Heart right ventricle (tissue), 16 donors: ENCODE results near the gene KRT86. TPM values are rescaled to one million over a fixed set of nuclear protein-coding genes. Genes with fewer than 3 reads are reported as not detected.
"Not testable (repeated sequence)": the region's sequence is repeated elsewhere in the genome, so short reads cannot be mapped to it uniquely, and the experiment has no call there.

Source experiments
- ATAC-seq, 8 donors: fragments of 200-7000 bp; cut with Tn5 transposase; one replicate each; pipeline ENCODE4 v1.9.1; 2020; ENCODE audit warnings: mild to moderate bottlenecking in 8 of 8, moderate library complexity in 8 of 8, moderate number of reproducible peaks in 1 of 8
- DNase-seq, 2 donors: peaks; one replicate each; pipeline ENCODE4 v3.0.0-alpha.2; 2020
- H3K27ac ChIP-seq, 10 donors: fragments of 200-600 bp; sonication (generic) in 2 of 10; one replicate each; pipeline versions ENCODE4 v1.5.0 to v1.8.0; 2020 to 2022; ENCODE audit warnings: mild to moderate bottlenecking in 3 of 10
- H3K27me3 ChIP-seq, 7 donors: fragments of 200-600 bp; one replicate each; pipeline ENCODE4 v1.8.0; 2021 to 2022; ENCODE audit warnings: mild to moderate bottlenecking in 2 of 7
- H3K36me3 ChIP-seq, 9 donors: fragments of 200-600 bp; sonication (generic) in 1 of 9; one replicate each; pipeline versions ENCODE4 v1.5.0 to v1.8.0; 2020 to 2022; ENCODE audit warnings: mild to moderate bottlenecking in 2 of 9
- H3K4me1 ChIP-seq, 9 donors: fragments of 200-600 bp; sonication (generic) in 1 of 9; one replicate each; pipeline versions ENCODE4 v1.5.0 to v1.8.0; 2020 to 2022; ENCODE audit warnings: mild to moderate bottlenecking in 4 of 9
- H3K4me3 ChIP-seq, 10 donors: fragments of 200-600 bp; sonication (generic) in 2 of 10; one replicate each; pipeline versions ENCODE4 v1.5.0 to v1.8.0; 2020 to 2022; ENCODE audit warnings: mild to moderate bottlenecking in 7 of 10, moderate library complexity in 2 of 10
- H3K9me3 ChIP-seq, 11 donors: fragments of 200-600 bp in 10 of 11; sonication (generic) in 2 of 11; one replicate each; pipeline versions ENCODE4 v1.5.0 to v1.8.0; 2013 to 2022; ENCODE audit warnings: mild to moderate bottlenecking in 2 of 11, control low read depth in 1 of 11, moderate library complexity in 1 of 11
- CTCF ChIP-seq, 9 donors: fragments of 200-600 bp; sonication (generic) in 2 of 9; IDR thresholded peaks; one replicate each; pipeline versions ENCODE4 v1.5.0 to v1.8.0; 2021 to 2022; ENCODE audit warnings: antibody characterized with exemption in 9 of 9, mild to moderate bottlenecking in 5 of 9, moderate library complexity in 1 of 9
- WGBS, 2 donors: extraction: QIAGEN DNeasy Blood & Tissue Kit; methylation state at CpG; one replicate each; pipeline ENCODE4 v1.1.7; 2013; ENCODE audit warnings: inconsistent platforms in 1 of 2; 5-methylcytosine and 5-hydroxymethylcytosine counted together
- intact Hi-C, 10 donors: fragments of 100-400 bp; cut with DNase I; formaldehyde crosslinking; loops; one replicate each; pipeline versions ENCODE4 v1.11.1 to v1.14.2; 2022
- polyA plus RNA-seq, 2 donors: library from polyadenylated mRNA; stranded (reverse); fragments of 200-250 nt; gene quantifications; one replicate each; pipeline ENCODE4 v1.2.3, GENCODE V29; 2013
- total RNA-seq, 10 donors: library from RNA; stranded (reverse); fragmentation: NEBNext Ultra II Directional in 3 of 10; extraction: Animal tissue kit (Norgen Biotek cat#: 25700) in 3 of 10; gene quantifications; one replicate each; pipeline versions ENCODE4 v1.2.1 to v1.2.4, GENCODE V29; 2021 to 2023
- donor health status: Arrhythmogenic right ventricular cardiomyopathy.
- donor health status: ischemic (EF 13 %, LVEDD 7.1; RV severe dilation, severe dysfunction).
- donor health status: healthy with polysubstance abuse.
- donor health status: DM: no; HTN: yes; CAD: no.
- donor health status: DM: no; HTN: no; CAD: no.
- donor health status: ischemic (EF 25% LVEDD 6.9; RV normal size, moderate dysfunction).
- donor health status: ischemic (EF 25% LVEDD 5.7; RV mildly dilated, moderate dysfunction).
- donor health status: healthy.
- donor health status: DM: yes; HTN: yes; CAD: no.
- donor health status: Ischemic cardiomyopathy.
- donor health status: ischemic (EF 35%, LVEDD 5.7; RV mildly dilated, moderate dysfunction).
- donor health status: nonischemic (EF 11% LVEDD 7.7; RV severe dilation, severe dysfunction).
- donor health status: DM: yes; HTN: yes; CAD: no.
- donor health status: PGD.
- donor health status: ischemic (EF 29% LVEDD 5.4; RV normal size, mild dysfunction).
- donor health status: nonischemic (EF 23%, LVEDD 6.1; RV moderate dilation, normal function).

KRT86 gene
- total and polyA plus RNA-seq, 12 donors = 0.01 to 0.19 TPM; not detected in 10

- ATAC-seq (no peak), DNase-seq (no peak)
- H3K4me3 ChIP-seq = no peak overlapping the region
- no peak overlapping the region for H3K27ac ChIP-seq
- H3K9me3 ChIP-seq = no peaks in the 10 kb centered on the region
- TF ChIP-seq CTCF (IDR thresholded peaks at IDR 0.05) = no peak
- H3K27me3 ChIP-seq = peaks cover 0 to 69% (median 60%) of the 10 kb centered on the region in 7 donors
- H3K36me3 ChIP-seq = no peaks in the 10 kb centered on the region
- H3K4me1 ChIP-seq = no peaks in the 10 kb centered on the region
- intact Hi-C loops = no loop called here
- WGBS, 2 donors = 87 to 89% methylated on average over 5 of the region's 5 CpGs
These were observed 22.2 kb downstream of the KRT86 start for GRCh38 chr12:52296572-52297215.

GRCh38 chr12:52298677-52299190 is 24.3 kb downstream of the KRT86 start:
- H3K36me3 ChIP-seq = no peaks in the 10 kb centered on the region
- H3K9me3 ChIP-seq = no peaks in the 10 kb centered on the region
- peaks cover 0 to 50% (median 42%) of the 10 kb centered on the region in 7 donors for H3K27me3 ChIP-seq
- DNase-seq (no peak), ATAC-seq (no peak)
- no peak overlapping the region for H3K27ac ChIP-seq
- H3K4me1 ChIP-seq = no peaks in the 10 kb centered on the region
- WGBS, 2 donors = 70 to 75% methylated on average over 4 of the region's 4 CpGs
- intact Hi-C loops = no loop called here
- TF ChIP-seq CTCF (IDR thresholded peaks at IDR 0.05) = no peak
- no peak overlapping the region for H3K4me3 ChIP-seq

- Histone ChIP-seq H3K27ac (no peak overlapping the region), H3K4me1 (no peaks in the 10 kb centered on the region), H3K27me3 (peaks cover 0 to 54% (median 39%) of the 10 kb centered on the region in 7 donors), H3K4me3 (no peak overlapping the region), H3K36me3 (no peaks in the 10 kb centered on the region), H3K9me3 (no peaks in the 10 kb centered on the region)
- ATAC-seq = no peak
- whole genome bisulfite sequencing, 2 donors = 37 to 45% methylated on average over 14 of the region's 14 CpGs
- DNase-seq = no peak
- TF ChIP-seq CTCF (IDR thresholded peaks at IDR 0.05) = no peak
- intact Hi-C loops = no loop called here
These were observed 26.6 kb downstream of the KRT86 start for GRCh38 chr12:52300796-52301691.

- not testable (repeated sequence) for DNase-seq
These were observed 27.3 kb downstream of the KRT86 start for GRCh38 chr12:52301721-52302120.

GRCh38 chr12:52302242-52302914 is 27.9 kb downstream of the KRT86 start:
- H3K36me3 ChIP-seq, H3K9me3 ChIP-seq, intact Hi-C loops, DNase-seq, H3K4me3 ChIP-seq, H3K27ac ChIP-seq, ATAC-seq, H3K4me1 ChIP-seq: not testable (repeated sequence)
- no CpG with 5 or more reads among the region's 5 CpGs for WGBS, 2 donors
- peaks cover 0 to 55% (median 44%) of the 10 kb centered on the region in 7 donors for H3K27me3 ChIP-seq

More at GRCh38 chr12:52301721-52302120, 27.3 kb downstream of the KRT86 start:
- H3K4me1 ChIP-seq, intact Hi-C loops, H3K36me3 ChIP-seq, H3K9me3 ChIP-seq, ATAC-seq, H3K27ac ChIP-seq, H3K4me3 ChIP-seq: not testable (repeated sequence)
- WGBS, 2 donors = 78 to 79% methylated on average over 21 to 23 of the region's 31 CpGs
- peaks cover 0 to 53% (median 44%) of the 10 kb centered on the region in 7 donors for H3K27me3 ChIP-seq

GRCh38 chr12:52304941-52305411 is 30.5 kb downstream of the KRT86 start:
- H3K4me3 ChIP-seq, H3K9me3 ChIP-seq, H3K27ac ChIP-seq, intact Hi-C loops, DNase-seq, H3K36me3 ChIP-seq, ATAC-seq: not testable (repeated sequence)
- peaks cover 0 to 11% (median 7%) of the 10 kb centered on the region in 9 donors for H3K4me1 ChIP-seq
- peaks cover 0 to 62% (median 55%) of the 10 kb centered on the region in 7 donors for H3K27me3 ChIP-seq
- WGBS, 2 donors = 79 to 80% methylated on average over 15 of the region's 15 CpGs
